Activated CD4-positive, alpha-beta T cell treated with anti-CD3 and anti-CD28 coated beads, Interleukin-2, Interleukin-4, amounts not matched to agents 100 ng/mL and 50 ng/mL, durations not matched to agents 16 hours and 8 hours (primary cell): Measurements from ENCODE around the gene KRT4.

ENCODE experiments used
- DNase-seq: peaks from one replicate; pipeline ENCODE4 v3.0.0-alpha.2; 2020; ENCODE audit warnings: low spot score

KRT4 gene

DNA sequence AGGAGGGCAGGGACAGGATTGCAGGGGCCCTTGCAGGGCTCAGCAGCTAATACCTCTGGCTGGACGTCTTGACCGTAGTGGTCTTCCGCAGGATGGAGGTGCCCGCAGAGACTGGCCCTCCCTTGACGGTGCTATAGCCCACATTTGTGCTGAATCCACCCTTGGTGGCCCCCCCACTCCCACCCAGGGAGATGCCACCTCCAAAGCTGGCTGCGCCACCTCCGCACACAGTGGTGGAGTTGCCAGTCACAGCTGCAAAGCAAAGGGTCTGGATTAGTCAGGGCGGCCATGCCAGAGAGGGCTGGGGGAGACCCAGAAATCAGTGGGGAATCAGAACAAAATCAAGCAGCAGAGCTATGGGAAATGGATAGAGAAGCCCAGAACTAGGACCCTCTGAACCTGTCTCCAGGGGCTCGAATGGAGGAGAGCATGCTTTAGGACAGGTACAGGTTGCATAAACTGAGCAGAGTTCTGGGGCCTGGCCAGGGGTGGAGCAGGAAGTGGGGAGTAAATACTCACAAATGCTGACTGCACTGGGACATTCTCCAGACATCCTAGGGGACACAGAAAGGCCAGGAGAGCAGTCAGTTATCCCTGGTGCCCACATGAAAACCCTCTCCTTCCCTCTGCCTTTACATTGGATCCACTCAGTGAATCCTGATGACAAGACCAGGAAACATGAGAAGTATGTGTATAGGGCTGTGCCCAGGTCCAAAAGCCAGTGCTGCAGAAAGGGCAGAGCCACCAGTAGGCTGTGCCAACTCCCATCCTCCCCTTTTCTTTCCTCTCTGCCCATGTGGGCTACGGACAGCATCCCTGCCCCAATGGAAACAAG, 8.1 kb upstream of the KRT4 start:
- no peak for DNase-seq

GRCh38 chr12:52821071-52821730, 7.3 kb upstream of the KRT4 start:
- no peak for DNase-seq

GRCh38 chr12:52820521-52820920, 6.6 kb upstream of the KRT4 start:
- no peak for DNase-seq

DNA sequence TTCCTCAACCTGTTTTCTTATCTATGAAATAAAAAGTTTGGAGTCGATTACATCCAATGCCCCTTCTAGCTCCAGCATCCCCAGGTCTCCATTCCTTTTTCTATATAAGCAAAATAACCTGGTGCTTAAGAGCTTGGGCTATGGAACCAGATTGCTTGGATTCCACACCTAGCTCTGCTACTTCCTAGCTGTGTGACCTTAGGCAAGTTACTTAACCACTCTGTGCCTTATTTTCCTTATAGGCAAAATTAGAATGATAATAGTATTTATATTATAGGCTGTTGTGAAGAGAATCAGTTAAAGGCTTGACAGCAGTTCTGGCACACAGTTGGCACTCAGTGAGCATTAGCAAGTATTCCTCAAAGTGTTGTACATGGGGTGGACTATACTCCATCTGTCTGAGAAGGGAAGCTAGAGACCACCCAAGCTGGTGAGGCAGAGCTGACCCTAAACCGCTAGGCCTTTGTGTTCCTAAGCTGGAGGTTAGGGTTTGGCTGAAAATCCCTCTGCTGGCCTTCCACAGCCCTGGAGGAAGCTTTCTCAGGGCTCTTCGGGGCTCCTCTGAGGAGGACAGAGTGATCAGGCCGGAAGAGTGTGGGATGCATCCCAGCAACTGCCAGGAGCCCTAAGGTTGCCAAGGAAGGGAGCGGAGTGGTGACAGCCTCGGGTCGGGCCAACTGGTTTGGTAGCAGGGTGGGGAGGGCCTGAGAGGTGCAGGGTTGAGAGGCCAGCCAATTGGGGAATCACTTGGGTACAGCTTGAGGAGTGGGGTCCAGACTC, 6.0 kb upstream of the KRT4 start:
- no peak for DNase-seq

- DNase-seq: no peak
Observed at GRCh38 chr12:52818887-52819420, 5.0 kb upstream of the KRT4 start.

GRCh38 chr12:52818388-52818787, 4.5 kb upstream of the KRT4 start:
- no peak for DNase-seq

DNA sequence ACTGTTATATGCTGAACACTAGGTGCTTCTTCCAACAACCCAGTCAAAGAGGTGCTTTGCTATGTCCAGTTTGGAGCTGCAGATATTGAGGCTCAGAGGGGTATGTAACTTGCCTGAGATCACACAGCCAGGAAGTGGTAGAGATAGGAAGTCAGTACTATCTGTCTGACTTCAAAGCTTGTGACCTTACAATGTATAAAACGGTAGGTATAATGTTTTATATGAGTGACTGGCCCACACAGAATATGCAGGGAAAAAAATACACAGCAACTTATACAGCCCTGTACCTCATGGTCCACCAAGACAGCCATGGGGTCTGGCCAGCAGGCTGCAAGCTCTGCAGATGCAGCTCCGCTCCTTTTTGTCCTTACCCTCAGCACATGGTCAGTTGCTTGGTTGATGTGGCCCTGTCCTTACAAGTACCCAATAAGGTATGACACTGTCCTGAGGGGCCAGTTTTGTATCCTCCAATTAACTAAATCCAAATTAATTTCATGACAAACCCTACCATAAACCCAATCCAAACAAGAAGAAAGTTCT, 3.9 kb upstream of the KRT4 start:
- no peak for DNase-seq

- no peak for DNase-seq
Observed at GRCh38 chr12:52817003-52817698, 3.2 kb upstream of the KRT4 start.

GRCh38 chr12:52815676-52816588, 2.0 kb upstream of the KRT4 start:
- DNase-seq: no peak

GRCh38 chr12:52815161-52815560, 1.2 kb upstream of the KRT4 start:
- DNase-seq: no peak

DNA sequence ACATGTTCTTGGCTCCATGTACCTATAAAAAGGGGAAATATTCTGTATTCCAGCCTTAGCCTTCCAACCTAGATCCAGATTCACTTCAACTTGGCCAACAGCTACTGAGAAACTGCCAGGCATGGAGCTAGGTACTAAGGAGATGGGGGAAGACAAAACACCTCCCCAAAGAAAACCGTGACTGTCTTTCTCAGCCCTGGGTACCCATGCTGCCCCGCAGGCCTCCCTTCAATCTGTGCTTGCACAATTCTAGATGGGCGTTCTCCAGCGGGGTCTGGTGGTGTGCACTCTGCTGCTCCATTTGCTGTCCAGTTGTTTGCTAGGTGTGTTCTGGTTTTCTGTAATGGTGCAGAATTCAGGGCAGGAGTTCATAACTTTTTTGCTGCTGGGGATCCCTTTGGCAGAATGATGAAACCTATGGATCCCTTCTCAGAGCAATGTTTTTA, 817 bp upstream of the KRT4 start:
- no peak for DNase-seq

GRCh38 chr12:52813203-52813819, 605 bp downstream of the KRT4 start:
- no peak for DNase-seq

DNA sequence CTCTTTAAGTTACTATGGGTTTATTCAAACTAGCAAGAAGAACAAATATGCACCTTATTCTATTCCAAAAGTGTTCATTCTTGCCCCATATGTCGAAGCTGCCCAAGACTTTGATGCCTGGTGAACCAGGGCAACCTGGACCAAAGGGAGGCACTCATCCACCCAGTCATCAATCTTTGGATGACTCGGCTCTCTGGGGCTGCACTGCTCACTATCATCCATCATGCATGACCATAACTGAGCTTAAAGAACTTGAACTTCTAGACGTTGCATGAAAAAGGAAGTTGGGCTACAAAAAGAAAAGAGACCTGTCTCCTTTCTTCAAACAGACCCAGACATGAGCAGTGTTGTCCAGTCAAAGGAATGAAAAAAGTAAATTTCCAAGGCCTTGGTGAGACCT, 1.2 kb downstream of the KRT4 start:
- DNase-seq: no peak

DNA sequence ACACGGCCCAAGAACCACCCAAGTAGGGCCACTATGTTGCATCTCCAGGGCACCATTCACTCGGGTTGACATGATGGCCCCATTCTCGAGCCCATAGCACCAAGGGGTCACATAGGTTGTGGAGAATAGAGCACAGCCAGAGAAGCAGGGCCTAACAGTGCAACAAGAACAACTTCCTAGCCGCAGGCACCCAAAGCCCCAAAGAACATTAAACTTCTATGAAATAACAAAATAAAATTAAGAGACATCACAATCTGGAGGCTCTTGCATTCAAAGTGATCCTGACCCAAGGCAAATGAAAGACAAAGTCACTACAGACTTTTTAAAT, 1.9 kb downstream of the KRT4 start:
- no peak for DNase-seq

DNA sequence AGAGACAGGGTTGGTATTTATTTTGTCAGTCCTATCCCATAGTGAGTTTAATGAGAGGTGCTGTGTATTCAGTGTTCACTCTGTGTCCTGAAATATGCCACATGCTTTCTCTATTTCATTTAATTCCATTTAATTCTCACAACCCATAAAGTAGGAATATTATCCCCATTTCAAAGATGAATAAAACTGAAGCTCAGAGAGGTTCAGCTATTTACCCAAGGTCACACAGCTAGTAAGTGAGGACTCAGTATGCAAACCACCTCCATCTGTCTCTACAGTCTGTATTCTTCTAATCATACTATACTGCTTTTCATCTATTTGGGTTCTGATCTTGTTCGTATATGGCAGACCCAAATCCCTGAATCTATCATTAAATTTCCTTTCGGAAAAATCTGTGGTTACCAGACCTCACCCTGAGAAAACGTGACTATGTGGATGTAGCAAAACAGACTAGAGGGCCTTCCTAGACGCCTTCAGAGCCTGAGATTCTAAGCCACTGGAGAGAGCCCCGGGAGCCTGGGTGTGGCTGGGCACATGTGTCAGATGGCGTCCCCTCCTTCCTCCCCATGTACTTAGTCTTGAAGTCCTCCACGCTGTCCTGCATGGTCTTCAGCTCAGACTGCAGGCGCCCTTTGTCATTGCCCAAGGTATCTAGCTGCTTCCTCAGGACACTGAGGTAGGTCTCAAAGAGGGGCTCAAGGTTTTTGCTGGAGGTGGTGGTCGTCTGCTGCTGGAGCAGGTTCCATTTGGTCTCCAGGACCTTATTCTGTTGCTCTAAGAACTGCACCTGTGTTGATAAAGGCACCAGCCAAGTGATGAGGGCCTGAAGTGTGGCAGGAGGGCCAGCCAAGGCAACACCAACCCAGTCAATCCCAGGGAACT, 2.5 kb downstream of the KRT4 start:
- DNase-seq: no peak

- DNase-seq: no peak
Observed at GRCh38 chr12:52810554-52810953, 3.4 kb downstream of the KRT4 start.

DNA sequence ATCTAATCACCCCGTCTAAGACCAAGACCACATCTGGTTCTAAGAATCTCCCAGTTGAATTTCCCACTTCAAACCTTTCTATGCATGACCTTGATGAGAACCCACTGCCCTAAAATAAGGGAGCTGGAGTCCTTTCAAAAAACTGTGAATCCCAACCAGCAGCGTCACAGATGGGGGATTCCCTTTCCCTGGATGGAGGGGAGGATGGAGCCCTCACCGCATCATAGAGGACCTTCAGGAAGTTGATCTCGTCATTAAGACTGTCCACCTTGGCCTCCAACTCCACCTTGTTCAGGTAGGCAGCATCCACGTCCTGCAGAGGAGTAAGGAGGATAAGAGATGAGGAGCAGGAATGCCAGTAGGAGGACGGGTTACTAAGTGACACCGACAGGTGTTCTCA, 4.8 kb downstream of the KRT4 start:
- DNase-seq: no peak

GRCh38 chr12:52808573-52809160, 5.2 kb downstream of the KRT4 start:
- no peak for DNase-seq
